ENCODE measurements around the gene HDGFL2. TPM values are rescaled to one million over a fixed set of nuclear protein-coding genes. Genes with fewer than 3 reads are reported as not detected.

The HDGFL2 gene
- total and polyA plus RNA-seq, 4 donors: 23.5 to 91.2 (median 64.4) TPM

- Histone ChIP-seq H3K4me3 (ENCODE audit: low read depth, low read length) (no peak overlapping the region), H3K9me3 (ENCODE audit: control insufficient read depth, insufficient read depth, low read length) (no peaks in the 10 kb centered on the region), H3K4me1 (ENCODE audit: control insufficient read depth, insufficient read depth, low read length) (no peaks in the 10 kb centered on the region), H3K27me3 (ENCODE audit: control insufficient read depth, insufficient read depth, low read length) (no peaks in the 10 kb centered on the region), H3K36me3 (ENCODE audit: control insufficient read depth, insufficient read depth, low read length) (peaks cover 79% of the 10 kb centered on the region), H3K27ac (ENCODE audit: low read depth, low read length) (no peak overlapping the region)
- no peak for DNase-seq (ENCODE audit: low read depth in 4 of 6, low spot score in 6 of 6)
- 89% methylated on average over 24 of the region's 26 CpGs for WGBS (ENCODE audit: insufficient coverage)
Measured at GRCh38 chr19:4431808-4432674, 40.1 kb upstream of the HDGFL2 start.

DNA sequence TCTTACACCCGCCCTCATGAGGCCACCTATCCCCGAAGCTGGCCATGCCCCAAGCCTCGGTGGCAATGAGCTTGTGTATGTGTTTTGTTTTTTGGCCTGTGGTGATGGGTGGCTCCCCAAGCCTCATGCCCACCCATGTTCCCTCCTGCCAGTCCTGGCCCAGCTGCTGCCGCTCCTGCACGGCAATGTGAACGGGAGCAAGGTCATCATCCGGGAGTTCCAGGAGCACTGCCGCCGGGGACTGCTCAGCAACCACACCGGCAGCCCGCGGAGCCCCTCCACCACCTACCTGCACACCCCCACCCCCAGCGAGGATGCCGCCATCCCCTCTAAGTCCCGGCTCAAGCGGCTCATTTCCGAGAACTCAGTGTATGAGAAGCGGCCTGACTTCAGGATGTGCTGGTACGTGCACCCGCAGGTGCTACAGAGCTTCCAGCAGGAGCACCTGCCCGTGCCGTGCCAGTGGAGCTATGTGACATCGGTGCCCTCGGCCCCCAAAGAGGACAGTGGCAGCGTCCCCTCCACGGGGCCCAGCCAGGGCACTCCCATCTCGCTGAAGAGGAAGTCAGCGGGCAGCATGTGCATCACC lies 39.1 kb upstream of the HDGFL2 start:
- Histone ChIP-seq H3K27ac (ENCODE audit: low read depth, low read length) (no peak overlapping the region), H3K36me3 (ENCODE audit: control insufficient read depth, insufficient read depth, low read length) (peaks cover 83% of the 10 kb centered on the region), H3K4me1 (ENCODE audit: control insufficient read depth, insufficient read depth, low read length) (no peaks in the 10 kb centered on the region), H3K4me3 (ENCODE audit: low read depth, low read length) (no peak overlapping the region), H3K27me3 (ENCODE audit: control insufficient read depth, insufficient read depth, low read length) (no peaks in the 10 kb centered on the region), H3K9me3 (ENCODE audit: control insufficient read depth, insufficient read depth, low read length) (no peaks in the 10 kb centered on the region)
- DNase-seq (ENCODE audit: low read depth in 4 of 6, low spot score in 6 of 6): no peak
- 99% methylated on average over 24 of the region's 28 CpGs for WGBS (ENCODE audit: insufficient coverage)

GRCh38 chr19:4434391-4434790 lies 37.7 kb upstream of the HDGFL2 start:
- DNase-seq (ENCODE audit: low read depth in 4 of 6, low spot score in 6 of 6): peak in 1 of 6 donors; percentile 86
- Histone ChIP-seq H3K27me3 (ENCODE audit: control insufficient read depth, insufficient read depth, low read length) (no peaks in the 10 kb centered on the region), H3K4me3 (ENCODE audit: low read depth, low read length) (no peak overlapping the region), H3K9me3 (ENCODE audit: control insufficient read depth, insufficient read depth, low read length) (no peaks in the 10 kb centered on the region), H3K27ac (ENCODE audit: low read depth, low read length) (no peak overlapping the region), H3K36me3 (ENCODE audit: control insufficient read depth, insufficient read depth, low read length) (peaks cover 71% of the 10 kb centered on the region), H3K4me1 (ENCODE audit: control insufficient read depth, insufficient read depth, low read length) (no peaks in the 10 kb centered on the region)
- WGBS (ENCODE audit: insufficient coverage): 88% methylated on average over 3 of the region's 9 CpGs

DNA sequence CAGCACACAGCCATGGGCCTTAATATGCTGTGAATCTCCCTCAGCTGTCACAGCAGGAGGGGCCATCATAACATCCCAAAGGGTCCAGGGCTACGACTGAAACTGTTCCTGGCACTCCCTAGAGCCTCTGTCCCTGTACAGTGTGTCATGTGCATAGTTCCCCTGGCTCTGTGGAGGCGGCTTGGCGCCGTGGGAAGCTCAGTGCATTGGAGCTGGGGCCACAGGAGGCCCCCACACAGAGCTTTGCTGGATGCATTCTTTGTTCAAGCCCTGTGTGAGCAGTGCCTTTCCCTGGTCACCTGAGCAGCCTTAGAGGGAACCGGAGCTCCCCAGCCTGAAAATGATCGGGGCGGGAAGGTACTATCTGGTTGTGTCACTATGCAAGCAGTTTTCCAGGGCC lies 35.9 kb upstream of the HDGFL2 start:
- no peaks in the 10 kb centered on the region for H3K9me3 ChIP-seq (ENCODE audit: control insufficient read depth, insufficient read depth, low read length)
- H3K27ac ChIP-seq (ENCODE audit: low read depth, low read length): no peak overlapping the region
- no peaks in the 10 kb centered on the region for H3K4me1 ChIP-seq (ENCODE audit: control insufficient read depth, insufficient read depth, low read length)
- DNase-seq (ENCODE audit: low read depth in 4 of 6, low spot score in 6 of 6): no peak
- H3K4me3 ChIP-seq (ENCODE audit: low read depth, low read length): no peak overlapping the region
- 90% methylated on average over 7 of the region's 7 CpGs for WGBS (ENCODE audit: insufficient coverage)
- peaks cover 59% of the 10 kb centered on the region for H3K36me3 ChIP-seq (ENCODE audit: control insufficient read depth, insufficient read depth, low read length)
- H3K27me3 ChIP-seq (ENCODE audit: control insufficient read depth, insufficient read depth, low read length): no peaks in the 10 kb centered on the region

DNA sequence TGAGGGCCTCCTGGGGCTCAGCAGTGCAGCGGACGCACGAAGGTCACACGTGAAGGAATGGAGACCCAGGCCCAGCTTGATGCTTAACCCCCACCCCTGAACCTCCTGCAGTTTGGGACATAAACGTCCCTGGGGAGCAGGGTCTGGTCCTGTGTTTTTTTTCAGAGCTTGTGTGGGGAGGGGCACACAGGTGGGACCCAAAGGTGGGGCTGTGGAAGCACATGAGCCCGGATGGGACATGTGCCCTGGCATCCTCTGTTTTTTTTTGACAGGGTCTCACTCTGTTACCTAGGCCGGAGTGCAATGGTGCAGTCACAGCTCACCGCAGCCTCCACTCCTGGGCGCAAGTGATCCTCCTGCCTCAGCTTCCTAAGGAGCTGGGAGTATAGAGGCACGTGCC lies 35.0 kb upstream of the HDGFL2 start:
- Histone ChIP-seq H3K4me1 (ENCODE audit: control insufficient read depth, insufficient read depth, low read length) (no peaks in the 10 kb centered on the region), H3K4me3 (ENCODE audit: low read depth, low read length) (no peak overlapping the region), H3K36me3 (ENCODE audit: control insufficient read depth, insufficient read depth, low read length) (peaks cover 54% of the 10 kb centered on the region), H3K27me3 (ENCODE audit: control insufficient read depth, insufficient read depth, low read length) (no peaks in the 10 kb centered on the region), H3K9me3 (ENCODE audit: control insufficient read depth, insufficient read depth, low read length) (no peaks in the 10 kb centered on the region), H3K27ac (ENCODE audit: low read depth, low read length) (no peak overlapping the region)
- DNase-seq (ENCODE audit: low read depth in 4 of 6, low spot score in 6 of 6): no peak
- WGBS (ENCODE audit: insufficient coverage): 91% methylated on average over 8 of the region's 10 CpGs

DNA sequence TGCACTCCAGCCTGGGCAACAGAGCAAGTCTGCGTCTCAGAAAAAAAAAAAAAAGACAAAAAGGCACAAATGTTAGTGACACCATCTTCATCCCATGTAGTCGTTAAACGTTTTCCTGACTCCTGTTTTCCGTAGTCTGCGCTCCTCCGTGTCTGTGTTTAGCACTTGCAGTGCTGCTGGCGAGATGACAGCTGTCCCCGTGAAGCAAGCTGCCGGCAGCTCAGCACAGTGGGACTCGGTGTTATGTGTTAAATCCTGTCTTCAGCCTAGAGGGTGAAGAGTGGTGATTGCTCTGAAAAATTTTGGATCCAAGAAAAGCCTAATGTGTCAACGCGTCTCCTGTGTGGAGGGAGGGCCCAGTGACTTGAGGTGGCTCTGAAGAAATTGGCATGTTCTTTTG lies 32.9 kb upstream of the HDGFL2 start:
- H3K9me3 ChIP-seq (ENCODE audit: control insufficient read depth, insufficient read depth, low read length): no peaks in the 10 kb centered on the region
- no peak overlapping the region for H3K4me3 ChIP-seq (ENCODE audit: low read depth, low read length)
- no peaks in the 10 kb centered on the region for H3K27me3 ChIP-seq (ENCODE audit: control insufficient read depth, insufficient read depth, low read length)
- H3K36me3 ChIP-seq (ENCODE audit: control insufficient read depth, insufficient read depth, low read length): peaks cover 55% of the 10 kb centered on the region
- DNase-seq (ENCODE audit: low read depth in 4 of 6, low spot score in 6 of 6): peak in 1 of 6 donors; percentile 92
- 92% methylated on average over 11 of the region's 12 CpGs for WGBS (ENCODE audit: insufficient coverage)
- H3K4me1 ChIP-seq (ENCODE audit: control insufficient read depth, insufficient read depth, low read length): peaks cover 5% of the 10 kb centered on the region
- no peak overlapping the region for H3K27ac ChIP-seq (ENCODE audit: low read depth, low read length)

- Histone ChIP-seq H3K9me3 (ENCODE audit: control insufficient read depth, insufficient read depth, low read length) (no peaks in the 10 kb centered on the region), H3K27me3 (ENCODE audit: control insufficient read depth, insufficient read depth, low read length) (no peaks in the 10 kb centered on the region), H3K36me3 (ENCODE audit: control insufficient read depth, insufficient read depth, low read length) (peaks cover 62% of the 10 kb centered on the region), H3K4me3 (ENCODE audit: low read depth, low read length) (no peak overlapping the region), H3K27ac (ENCODE audit: low read depth, low read length) (no peak overlapping the region), H3K4me1 (ENCODE audit: control insufficient read depth, insufficient read depth, low read length) (peaks cover 5% of the 10 kb centered on the region)
- WGBS (ENCODE audit: insufficient coverage): 91% methylated on average over 22 of the region's 22 CpGs
- DNase-seq (ENCODE audit: low read depth in 4 of 6, low spot score in 6 of 6): no peak
Measured at GRCh38 chr19:4441994-4442818, 29.9 kb upstream of the HDGFL2 start.

GRCh38 chr19:4442819-4443146 lies 29.3 kb upstream of the HDGFL2 start:
- Histone ChIP-seq H3K36me3 (ENCODE audit: control insufficient read depth, insufficient read depth, low read length) (peaks cover 65% of the 10 kb centered on the region), H3K4me1 (ENCODE audit: control insufficient read depth, insufficient read depth, low read length) (peaks cover 5% of the 10 kb centered on the region), H3K27me3 (ENCODE audit: control insufficient read depth, insufficient read depth, low read length) (no peaks in the 10 kb centered on the region), H3K9me3 (ENCODE audit: control insufficient read depth, insufficient read depth, low read length) (no peaks in the 10 kb centered on the region), H3K4me3 (ENCODE audit: low read depth, low read length) (no peak overlapping the region), H3K27ac (ENCODE audit: low read depth, low read length) (no peak overlapping the region)
- 90% methylated on average over 4 of the region's 10 CpGs for WGBS (ENCODE audit: insufficient coverage)
- DNase-seq (ENCODE audit: low read depth in 4 of 6, low spot score in 6 of 6): no peak

GRCh38 chr19:4443188-4443587 lies 28.9 kb upstream of the HDGFL2 start:
- no peak for DNase-seq (ENCODE audit: low read depth in 4 of 6, low spot score in 6 of 6)
- Histone ChIP-seq H3K9me3 (ENCODE audit: control insufficient read depth, insufficient read depth, low read length) (no peaks in the 10 kb centered on the region), H3K27ac (ENCODE audit: low read depth, low read length) (no peak overlapping the region), H3K36me3 (ENCODE audit: control insufficient read depth, insufficient read depth, low read length) (peaks cover 69% of the 10 kb centered on the region), H3K4me3 (ENCODE audit: low read depth, low read length) (no peak overlapping the region), H3K4me1 (ENCODE audit: control insufficient read depth, insufficient read depth, low read length) (peaks cover 5% of the 10 kb centered on the region), H3K27me3 (ENCODE audit: control insufficient read depth, insufficient read depth, low read length) (no peaks in the 10 kb centered on the region)
- 76% methylated on average over 11 of the region's 15 CpGs for WGBS (ENCODE audit: insufficient coverage)

Data from spinal cord (tissue), 10 donors.